Ecto neural progenitor cell (in vitro differentiated cells): ENCODE measurements around the gene OR1E2.
A peak's percentile ranks its signal among the peaks of the same experiment; 100 is the strongest.

Experiments used
- DNase-seq: peaks from one replicate; pipeline ENCODE4 v3.0.0-alpha.2; 2018; ENCODE audit warnings: low spot score

OR1E2 gene

DNA sequence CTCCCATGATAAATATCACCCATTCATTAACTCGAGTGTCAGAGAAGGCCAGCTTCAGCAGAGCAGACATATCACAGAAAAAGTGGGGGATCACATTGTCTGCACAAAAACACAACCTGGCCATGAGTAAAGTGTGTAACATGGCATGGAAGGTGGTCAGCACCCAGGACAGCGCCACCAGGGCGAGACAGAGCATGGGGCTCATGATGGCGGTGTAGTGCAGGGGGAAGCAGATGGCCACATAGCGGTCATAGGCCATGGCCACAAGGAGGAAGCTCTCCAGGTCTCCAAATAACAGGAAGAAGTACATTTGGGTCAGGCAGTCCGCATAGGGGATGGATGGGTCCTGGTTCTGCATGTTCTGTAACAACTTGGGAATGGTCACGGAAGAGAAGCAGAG, 35.8 kb downstream of the OR1E2 start:
- DNase-seq: peak; percentile 57

DNA sequence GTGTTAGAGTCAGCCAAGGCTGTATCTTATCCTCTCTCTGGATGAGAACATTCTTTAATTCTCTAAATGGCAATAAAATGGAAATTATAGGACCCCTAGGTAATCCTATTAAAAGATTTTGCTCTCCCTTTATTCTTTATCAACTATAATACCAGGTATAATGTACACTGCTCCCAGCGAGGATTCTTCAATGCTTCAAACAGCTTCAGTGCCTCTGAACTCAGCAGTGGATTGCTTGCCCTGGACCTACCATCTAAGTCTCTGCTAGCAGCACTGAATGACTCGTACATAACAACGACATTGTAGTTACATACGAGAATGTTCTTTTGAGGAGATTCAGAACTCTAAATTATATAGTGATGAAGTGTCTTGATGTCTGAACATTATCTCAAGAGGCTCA, 43.9 kb downstream of the OR1E2 start:
- DNase-seq: no peak

DNA sequence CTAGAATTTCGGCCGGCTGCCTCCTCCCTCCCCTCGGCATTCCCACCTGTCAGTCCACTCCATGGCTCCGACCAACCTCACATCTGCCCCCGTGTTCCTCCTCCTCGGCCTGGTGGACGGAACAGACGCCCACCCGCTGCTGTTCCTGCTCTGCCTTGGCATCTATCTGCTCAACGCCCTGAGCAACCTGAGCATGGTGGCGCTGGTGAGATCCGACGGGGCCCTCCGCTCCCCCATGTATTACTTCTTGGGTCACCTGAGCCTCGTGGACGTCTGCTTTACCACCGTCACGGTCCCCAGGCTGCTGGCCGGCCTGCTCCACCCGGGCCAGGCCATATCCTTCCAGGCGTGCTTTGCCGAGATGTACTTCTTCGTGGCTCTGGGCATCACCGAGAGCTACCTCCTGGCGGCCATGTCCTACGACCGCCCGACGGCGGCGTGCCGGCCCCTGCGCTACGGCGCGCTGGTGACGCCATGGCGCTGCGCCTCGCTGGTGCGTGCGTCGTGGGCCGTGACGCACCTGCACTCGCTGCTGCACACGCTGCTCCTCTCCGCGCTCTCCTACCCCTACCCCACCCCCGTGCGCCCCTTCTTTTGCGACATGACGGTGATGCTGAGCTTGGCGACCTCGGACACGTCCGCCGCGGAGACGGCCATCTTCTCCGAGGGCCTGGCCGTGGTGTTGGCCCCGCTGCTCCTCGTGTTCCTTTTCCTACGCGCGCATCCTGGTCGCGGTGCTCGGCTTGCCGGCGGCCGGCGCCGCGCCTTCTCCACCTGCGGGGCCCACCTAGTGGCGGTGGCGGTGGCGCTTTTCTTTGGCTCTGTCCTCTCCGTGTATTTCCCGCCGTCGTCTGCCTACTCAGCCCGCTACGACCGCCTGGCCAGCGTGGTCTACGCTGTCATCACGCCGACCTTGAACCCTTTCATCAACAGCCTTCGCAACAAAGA, 47.5 kb downstream of the OR1E2 start, which contains the start of gene OR3A2:
Gene OR3A2, minus strand, starts transcription at position 440 of the 948 bp plus-strand sequence.
- no peak for DNase-seq
